ENCODE results near the gene MAFB.

MAFB gene

DNA sequence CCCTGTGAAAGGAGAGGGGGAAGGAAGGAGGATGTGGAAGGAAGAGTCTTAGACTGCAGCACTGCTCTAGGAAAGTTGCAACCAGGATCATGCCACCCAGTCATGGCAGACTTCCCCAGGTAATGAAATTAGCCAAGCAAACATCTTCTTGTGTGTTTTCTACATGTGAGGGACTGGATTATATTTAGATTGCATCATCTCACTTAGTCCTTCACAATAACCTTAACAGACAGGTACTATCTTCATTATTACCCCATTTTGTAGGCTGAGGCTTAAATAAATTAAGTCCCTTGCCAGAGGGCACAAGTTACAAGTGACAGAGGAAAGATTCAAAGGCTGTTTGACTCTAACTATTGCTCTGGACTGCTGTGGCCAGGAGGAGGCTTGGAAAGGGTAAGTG is 9.7 kb upstream of the MAFB start:
- no peak for DNase-seq

DNA sequence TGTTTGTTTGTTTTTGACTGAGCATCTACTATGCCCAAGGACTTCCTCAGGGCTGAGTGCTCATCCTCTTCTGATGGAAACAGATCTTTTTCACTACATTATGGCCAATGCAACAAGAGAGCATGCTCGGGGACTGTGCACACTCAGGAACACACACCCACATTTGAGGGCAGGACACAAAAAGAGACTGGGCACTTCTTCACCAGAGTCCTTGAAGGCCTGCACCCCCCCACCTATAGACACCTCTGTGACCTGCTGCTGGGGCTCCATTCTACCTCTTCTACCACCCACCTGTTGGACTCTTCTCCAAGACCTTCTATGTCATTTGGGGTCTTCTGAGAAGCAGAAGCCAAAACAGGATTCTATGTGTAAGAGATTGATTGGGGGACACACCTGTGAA is 9.2 kb upstream of the MAFB start:
- no peak for DNase-seq

DNA sequence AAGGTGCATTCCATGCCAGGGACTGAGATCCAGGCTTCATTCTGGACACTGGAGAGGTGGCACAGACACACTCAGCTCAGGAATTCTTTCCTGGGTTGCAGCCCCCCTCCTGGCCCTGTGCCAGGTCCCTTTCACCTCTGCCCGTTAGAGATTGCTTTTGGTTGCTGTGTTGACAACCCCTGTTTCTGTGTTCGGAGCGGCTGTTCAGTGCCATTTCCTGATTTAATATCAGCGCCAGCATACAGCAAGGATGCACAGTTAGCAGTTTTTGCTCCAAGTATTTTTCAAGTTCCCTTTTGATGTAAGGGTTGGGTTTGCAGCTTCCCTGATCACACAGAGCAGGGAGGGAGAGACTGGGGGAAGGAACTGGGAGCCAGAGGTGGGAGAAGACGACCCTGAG is 8.5 kb upstream of the MAFB start:
- DNase-seq: no peak

DNA sequence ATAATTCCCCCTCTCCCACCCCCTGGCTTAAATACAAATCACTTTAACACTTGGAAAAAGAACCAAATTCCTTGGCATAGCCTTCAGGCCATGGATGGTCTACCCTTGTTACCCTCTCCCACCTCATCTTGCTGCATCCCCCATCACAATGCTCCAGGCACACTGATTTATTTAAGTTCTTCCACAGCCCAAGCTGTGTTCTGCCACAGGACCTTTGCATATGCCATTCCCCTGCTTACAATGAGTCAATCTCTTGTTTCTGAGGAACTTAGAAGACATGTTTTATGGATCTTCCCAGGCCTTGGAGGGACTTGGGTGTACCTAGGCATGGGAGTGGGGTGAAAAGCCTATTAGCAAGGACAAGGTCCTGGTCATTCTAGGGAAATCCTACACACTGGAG is 6.2 kb upstream of the MAFB start:
- DNase-seq: no peak

DNA sequence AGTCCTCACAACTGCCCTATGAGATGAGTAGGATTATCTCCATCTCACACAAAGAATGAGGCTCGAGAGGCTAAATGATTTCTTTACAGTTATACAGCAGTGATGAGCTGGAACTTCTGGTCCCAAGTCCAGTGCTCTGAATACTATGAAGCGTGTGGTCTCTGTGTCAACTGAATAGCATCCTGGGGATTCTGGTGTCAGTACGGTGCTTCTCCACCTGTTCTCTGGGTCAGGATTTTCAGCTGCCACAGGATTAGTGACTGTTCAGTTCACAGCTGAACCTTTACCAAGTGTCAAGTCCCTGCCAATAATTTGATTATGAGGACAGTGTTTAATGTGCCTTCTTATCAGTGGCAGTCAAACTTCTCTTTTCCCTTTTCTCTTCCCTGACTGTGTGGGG is 5.2 kb upstream of the MAFB start:
- DNase-seq: no peak

DNA sequence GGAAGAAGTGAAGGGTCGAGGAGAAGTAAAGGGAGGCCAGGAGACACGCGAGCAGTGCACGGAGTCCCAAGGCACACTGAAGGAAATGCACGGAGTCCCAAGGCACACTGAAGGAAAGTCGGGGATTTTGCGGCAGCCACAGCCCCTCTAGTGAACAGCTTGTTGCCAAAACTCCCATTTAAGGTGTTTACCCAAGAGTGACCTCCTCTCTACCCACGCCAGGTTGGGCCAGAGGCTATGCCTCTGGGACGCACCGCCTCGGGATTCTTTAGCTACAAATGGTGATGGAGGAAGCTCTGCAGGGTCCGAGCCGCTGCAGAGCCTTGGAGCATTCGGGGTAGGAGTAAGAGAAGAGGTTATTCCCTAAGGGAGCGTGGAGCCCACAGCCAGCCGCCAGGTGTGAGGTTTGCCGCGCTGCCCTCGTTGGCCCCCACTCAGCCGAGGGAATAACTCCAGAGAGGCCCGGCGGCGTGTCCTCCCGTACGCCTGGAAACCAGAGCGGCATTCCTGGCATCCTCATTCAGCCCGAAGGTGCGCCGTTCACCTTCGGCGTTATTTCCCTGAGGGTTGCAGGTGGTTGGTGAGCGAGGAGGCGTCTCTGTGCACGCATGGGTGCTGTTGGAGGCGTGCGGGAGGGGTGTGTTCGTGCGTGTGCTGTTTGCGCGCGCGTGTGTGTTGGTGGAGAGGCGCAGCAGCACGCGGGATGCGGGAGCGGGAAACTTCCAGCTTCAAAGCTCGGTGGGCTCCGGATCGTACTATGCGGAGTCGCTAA is 3.4 kb upstream of the MAFB start:
- DNase-seq: no peak

DNA sequence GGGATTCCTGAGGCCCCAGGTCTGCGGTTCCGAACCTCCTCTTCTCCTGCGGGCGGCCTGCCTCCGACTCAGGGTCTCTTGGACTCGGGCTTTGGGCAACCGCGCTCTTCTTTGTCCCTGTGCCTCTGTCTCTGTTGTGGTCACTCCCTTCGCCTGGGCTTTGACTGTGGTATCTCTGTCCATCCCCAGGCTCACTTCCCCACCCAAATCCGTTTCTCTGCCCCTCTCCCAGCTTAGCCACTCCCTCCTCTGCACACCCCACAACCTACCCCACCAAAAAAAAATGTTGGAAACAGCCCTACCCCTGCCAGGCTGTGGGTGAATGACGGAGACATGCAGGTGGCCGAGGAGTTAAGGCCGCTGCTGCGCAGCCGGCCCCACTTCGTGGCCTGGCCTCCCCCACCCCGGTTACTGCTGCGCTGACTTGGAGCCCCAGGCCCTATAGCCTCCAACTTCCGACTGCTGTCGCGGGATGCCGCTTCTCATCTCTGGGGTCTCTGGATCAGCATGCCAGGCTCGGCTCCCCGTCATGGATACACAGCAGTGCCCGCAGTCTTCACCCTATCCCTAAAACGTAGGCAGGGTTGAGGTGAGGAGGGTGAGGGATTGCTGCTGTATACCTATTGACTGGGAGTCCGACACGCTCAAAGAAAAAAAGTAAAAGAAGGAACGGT is 2.7 kb upstream of the MAFB start:
- DNase-seq: no peak

DNA sequence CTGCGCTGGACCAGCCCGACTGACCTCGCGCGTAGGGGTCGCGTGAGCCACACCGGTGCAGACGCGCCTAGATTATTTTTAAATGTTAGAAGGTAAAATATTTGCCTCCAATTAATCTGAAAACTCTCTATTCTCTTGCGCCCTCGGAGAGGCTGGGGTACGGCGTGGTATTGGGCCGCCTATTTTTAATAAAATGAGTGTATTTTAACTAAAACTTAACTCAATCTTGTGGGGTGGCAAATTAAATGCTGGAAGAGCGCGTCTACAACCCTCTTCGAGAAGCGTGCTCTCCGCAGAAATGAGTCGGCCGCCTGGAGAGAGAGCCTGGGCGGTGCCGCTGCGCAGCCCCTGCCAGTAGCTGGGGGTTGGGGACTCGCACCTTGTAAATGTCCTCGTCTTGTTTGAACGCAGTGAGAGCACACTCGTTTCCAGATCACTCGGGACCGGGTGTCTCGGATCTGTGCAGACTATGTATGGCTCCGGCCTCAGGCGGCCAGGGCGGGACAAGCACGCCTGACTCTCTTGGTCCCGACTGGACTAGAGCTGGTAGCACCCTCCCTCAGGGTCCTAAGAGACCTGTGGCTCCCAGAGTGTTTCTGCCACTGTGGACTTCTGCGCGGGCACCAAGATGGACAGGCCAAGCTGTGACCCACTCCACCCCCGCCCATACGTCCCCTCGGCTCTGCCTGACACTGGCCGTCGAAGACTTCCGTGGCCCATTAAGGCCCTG is 2.0 kb upstream of the MAFB start:
- DNase-seq: no peak

DNA sequence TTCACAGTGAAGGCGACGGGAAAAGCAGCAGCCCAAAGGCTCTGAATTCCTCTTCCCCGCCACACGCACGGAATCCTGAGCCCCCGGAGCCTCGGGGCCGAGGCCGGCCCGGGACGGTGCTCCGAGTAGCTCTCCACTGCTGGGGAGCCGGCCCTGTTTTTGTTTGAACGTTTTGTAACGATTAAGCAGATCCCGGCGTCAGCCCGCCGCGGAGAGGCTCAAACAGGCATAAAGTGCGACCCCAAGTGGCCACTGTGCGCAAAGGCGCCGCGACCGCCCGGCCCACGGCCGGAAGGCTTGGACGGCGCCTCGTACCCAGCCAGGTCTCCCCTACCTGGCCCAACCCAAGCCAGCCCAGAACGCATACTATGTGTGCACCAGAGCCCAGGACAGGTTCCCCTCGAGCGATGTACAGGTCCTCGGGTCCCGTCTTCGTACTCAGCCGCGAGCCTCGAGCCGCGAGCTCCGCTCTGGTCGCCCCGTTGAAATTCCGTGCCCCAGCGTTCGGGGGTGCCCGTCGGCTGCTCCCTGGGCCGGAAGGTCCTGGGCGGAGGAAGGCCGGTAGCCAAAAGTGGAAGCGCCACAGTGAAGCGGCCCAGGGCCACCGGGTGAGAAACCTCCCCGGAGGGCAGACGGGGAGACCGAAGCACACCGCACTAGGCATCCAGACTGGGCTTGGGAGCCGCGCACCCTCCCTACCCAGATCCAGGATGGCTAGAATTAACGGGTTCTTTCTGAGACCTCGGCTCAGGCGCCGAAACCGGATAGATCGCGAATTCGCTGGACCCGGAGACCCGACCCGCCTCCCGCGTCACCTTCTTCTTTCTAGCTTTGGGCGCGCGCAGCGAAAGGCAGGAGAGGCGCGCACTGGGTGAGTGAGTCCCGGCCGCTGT is 1.2 kb upstream of the MAFB start:
- DNase-seq: peak; percentile 29

DNA sequence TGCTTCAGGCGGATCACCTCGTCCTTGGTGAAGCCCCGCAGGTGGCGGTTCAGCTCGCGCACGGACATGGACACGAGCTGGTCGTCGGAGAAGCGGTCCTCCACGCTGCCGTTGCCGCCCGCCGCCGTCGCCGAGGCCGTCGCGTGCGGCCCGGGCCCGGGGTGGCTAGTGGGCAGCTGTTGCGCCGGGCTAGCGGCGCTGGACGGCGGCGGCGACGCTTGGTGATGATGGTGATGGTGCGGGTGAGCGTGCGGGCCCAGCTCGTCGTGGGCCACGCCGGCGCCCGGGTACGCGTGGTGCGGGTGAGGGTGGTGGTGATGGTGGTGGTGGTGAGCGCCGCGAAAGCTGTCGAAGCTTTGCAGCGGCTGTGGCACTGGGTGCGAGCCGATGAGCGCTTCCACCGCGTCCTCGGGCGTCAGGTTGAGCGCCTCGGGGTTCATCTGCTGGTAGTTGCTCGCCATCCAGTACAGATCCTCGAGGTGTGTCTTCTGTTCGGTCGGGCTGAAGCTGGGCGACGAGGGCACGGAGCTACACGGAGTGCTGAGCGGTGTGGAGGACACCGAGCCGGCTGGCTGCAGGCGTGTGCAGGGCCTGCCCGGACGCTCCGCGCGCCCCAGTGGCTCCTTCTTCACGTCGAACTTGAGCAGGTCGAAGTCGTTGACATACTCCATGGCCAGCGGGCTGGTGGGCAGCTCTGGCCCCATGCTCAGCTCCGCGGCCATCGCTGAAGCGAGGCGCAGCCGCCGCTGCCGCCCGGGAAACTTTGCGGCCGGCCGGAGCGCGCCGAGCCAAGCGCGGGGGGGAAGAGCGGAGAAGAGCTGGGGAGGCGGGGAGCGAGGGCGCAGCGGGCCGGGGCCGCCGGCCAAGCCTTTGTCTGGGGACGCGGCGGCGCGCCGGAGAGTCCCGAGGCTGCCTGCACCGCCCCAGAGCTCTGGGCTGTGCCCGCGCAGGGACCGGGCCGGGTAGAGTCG is 622 bp downstream of the MAFB start:
- DNase-seq: no peak

DNA sequence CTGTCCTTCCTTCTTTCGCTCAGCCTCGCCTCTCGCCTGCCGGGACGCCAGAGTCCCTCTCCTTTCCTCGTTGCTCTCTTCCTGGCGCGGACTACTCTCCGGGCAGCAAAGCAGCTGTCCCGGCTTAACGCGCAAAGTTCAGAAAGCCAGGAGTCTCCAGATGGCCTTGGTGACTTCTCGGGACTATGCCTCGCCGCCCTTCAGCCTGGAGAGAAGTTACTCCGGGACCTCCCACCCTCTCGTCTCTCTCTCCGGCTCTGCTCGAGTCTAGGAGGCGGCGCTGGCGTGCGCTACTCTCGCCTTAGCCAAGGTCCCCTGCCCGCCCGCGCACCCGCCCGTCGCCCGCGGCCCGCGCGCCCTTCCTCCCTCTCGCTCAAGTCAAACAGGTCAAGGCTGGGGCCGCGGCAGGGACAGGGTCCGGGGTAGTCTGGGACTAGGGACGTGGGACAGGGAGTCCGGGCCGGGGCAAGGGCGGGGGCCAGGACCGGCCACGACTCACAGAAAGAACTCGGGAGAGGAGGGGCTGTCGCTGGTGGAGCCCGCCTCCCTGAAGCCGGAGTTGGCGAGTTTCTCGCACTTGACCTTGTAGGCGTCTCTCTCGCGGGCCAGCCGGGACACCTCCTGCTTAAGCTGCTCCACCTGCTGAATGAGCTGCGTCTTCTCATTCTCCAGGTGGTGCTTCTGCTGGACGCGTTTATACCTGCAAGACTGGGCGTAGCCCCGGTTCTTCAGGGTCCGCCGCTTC is 1.5 kb downstream of the MAFB start:
- no peak for DNase-seq

DNA sequence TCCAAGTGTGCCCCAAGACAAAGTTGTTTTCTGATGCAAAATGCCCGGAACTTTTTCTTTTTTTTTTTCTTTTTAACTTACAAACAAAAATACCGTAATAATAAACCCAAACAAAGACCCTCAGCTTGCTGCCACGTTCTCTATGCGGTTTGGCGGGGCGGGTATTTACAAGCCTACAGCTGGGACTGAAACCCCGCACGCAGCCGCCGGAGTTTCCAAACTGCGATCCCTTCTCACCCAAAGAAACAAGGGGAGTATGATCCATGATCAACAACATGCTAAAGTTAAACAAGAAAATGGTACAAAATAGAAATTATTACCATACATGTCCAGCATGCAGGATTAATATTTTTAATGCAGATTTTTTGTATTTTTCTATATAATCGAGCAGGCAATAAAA is 2.1 kb downstream of the MAFB start:
- no peak for DNase-seq

DNA sequence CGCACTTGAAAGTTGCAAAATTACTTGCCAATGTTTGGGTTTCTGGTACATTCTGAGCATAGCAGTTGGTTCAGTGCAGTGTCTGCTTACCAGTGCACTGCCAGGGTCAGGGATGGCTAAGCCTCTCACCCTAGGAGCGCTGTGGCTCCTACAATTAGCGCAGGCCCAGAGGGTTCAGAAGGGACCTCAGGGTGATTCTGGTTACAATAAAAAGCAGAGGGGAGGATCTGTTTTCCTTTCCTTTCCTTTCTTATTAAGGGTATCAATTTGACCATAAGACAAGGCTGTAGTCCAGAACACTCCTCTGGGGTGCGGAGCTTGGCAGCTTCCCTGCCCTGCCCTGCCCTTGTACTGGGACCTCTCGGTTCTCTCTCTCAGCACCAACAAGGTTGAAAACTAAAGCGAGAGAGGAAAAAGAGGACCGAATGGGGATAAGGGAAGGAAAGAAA is 2.6 kb downstream of the MAFB start:
- DNase-seq: no peak

DNA sequence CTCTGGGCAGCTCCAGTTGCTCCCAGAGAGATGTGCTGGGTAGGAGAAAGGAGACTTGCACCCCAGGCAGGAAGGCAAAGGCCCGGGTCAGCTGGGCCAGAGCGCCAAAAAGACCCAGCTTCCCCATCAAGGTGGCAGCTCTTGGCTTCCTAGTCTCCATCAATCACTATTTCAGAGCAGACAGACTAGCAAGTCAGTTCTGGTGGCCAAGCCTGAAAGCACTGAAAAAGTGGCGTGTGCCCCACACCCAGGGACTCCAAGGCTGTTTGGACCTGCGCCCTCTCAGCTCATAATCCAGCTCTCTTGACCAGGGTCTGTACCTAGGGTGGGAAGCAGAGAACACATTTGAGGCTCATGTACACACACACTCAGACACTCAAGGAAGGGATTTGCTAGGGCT is 3.7 kb downstream of the MAFB start:
- no peak for DNase-seq

DNA sequence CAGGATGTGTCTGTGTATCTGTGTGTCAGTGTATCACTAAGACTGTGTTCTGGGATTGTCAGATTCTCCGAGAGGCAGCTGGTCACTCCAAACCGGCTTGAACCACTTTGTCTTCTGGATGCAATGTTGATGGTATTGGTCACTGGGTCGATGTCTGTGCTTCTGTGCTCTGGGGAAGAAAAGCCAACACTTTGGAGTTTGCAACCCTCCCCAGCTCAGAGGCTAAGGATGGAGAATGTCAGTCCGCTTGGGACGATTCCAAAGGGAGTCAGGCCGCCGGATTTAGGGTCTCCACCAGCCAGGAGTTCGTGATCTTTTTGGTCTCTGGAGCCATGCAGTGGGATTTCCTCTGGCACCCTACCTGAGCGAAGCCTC is 5.2 kb downstream of the MAFB start:
- DNase-seq: no peak

DNA sequence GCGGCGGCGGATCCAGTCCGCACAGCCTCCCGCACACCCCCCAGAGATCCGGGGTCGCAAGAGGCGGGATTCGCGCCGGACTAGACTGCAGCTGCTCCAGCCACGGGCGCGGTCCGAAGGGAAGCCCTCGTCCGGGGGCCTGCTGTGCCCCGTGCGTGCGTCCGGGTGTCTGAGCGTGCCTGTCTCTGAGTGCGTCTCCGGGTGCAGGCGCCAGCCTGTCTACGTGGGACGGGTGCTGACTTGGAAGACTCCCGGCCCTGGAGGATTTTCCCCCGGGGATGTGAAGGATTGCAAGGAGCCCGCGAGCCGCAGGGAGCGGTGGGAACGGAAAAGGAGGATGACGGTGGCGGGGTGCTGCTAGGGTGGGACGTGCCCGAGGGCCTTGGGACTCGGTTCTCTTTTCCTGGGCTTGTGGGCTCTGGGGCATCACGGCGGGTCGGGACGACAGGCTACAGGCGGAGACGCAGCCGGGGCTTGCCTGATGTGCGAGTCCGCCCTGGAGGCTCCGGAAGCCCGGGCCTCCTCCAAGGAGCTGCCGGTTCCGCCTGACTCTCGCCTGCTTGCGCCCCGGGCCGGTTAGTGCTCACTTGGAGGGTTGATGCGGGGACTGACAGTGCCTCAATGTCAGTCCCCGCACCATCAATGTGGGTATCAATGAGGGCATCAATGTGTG is 5.7 kb downstream of the MAFB start:
- no peak for DNase-seq

DNA sequence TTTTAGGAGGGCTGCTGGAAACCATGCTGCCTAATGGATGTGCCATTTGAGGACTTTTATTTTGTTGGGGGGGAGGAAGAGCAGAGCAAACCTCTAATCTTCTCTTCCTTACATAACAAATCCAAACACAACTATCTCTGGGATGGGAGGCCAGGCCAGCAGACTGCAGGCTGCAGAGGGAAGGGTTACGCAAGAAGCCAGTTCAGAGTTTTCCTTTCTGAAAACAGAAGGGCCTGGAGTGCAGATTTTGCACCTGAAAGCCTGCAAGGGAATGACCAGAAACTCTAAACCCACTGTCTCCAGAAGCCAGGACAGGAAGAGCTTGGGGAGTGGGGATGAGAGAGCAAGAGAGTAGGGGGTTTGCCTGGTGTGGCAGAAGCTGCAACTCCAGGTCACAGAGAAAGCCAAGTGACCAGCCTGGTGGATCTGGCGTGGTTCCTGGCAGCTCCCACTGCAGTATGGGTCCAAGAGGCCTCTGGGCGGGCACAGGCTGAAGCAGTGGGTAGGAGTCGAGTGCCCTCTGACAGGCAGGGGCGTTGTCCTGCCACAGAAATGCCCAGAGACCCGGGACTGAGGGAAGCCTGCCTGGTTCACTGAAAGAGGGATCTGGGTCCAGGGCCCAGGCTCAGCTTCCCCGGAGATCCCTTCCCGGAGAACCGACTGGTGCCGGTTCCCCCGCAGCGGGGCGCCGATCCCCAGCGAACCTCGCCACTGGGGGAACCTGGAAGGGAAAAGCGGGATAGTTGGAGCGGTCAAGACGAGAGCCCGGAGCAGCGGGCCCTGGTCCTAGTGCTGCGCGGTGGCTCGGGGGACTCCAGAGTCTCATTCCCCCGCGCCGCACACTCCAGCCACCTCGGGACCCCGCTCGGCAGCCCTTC is 6.7 kb downstream of the MAFB start:
- DNase-seq: no peak

DNA sequence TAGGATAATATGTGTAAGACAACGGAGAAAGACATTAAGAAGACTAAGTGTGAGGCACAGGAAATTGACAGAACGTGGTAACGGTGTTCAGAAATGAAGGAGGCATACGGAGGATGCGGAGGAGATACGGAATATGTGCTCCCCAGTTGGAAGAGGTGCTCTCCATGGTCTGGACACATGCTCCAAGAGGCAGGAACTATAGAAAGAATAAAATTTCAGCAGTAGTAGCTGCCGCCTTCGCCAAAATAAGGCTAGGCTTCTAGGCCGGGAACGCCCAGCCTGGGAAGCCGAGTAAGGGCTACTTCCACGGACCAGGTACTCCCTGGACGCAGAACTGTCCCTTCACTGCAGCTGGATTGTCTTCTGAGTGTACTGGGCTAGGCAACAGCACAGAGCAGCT is 7.4 kb downstream of the MAFB start:
- DNase-seq: no peak

DNA sequence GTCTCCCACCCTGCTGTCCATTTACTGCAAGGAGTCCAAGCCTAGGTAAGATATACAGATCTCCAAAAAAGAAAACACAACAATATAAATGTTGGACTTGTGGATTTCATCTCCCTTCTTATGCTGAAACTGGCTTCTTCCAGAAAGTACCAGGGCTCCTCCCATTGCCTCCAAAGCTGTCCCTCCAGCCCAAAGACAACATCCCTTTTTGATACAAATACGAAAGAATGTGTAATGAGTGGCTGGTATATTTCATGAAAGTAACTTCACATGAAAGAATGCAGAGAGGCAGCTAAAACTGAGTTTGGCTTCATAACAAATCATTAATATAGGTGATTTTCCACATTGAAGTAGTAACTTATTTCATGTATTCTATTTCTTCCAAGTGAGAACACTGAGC is 7.9 kb downstream of the MAFB start:
- no peak for DNase-seq

All from activated CD4-positive, alpha-beta T cell treated with anti-CD3 and anti-CD28 coated beads, Interleukin-2, amount 50 U/mL, for 1 hour (primary cell).